WTC11 (cell line): ENCODE measurements around the gene LRMDA. TPM values are rescaled to one million over a fixed set of nuclear protein-coding genes. Genes with fewer than 3 reads are reported as not detected.
"Not testable (repeated sequence)": the region's sequence is repeated elsewhere in the genome, so short reads cannot be mapped to it uniquely, and the experiment has no call there.

Experiments used
- ATAC-seq: fragments of 200-7000 bp; cut with Tn5 transposase; 2 replicates; pipeline ENCODE4 v1.10.0; 2021; ENCODE audit warnings: mild to moderate bottlenecking, moderate library complexity
- CTCF ChIA-PET: fragments of 300-600 bp; sonication (Branson Sonifier 250); formaldehyde crosslinking; loops from one replicate; lab custom pipeline; 2021; ENCODE audit warnings: antibody characterized with exemption; lab: Charles Lee
- POLR2A ChIA-PET: fragments of 350-600 bp; sonication (Branson Sonifier 250); formaldehyde crosslinking; loops from one replicate; lab custom pipeline; 2021; ENCODE audit warnings: antibody characterized with exemption; lab: Charles Lee
- DNase-seq: peaks from one replicate; pipeline ENCODE4 v3.0.0; 2021; ENCODE audit warnings: low spot score
- H3K27ac Mint-ChIP-seq: 2 replicates; pipeline ENCODE4 v1.8.0; 2021; ENCODE audit warnings: mixed read lengths
- H3K27me3 Mint-ChIP-seq: 2 replicates; pipeline ENCODE4 v1.8.0; 2021; ENCODE audit warnings: low read depth, mild to moderate bottlenecking, moderate library complexity, mixed read lengths
- H3K36me3 Mint-ChIP-seq: 2 replicates; pipeline ENCODE4 v1.8.0; 2021; ENCODE audit warnings: mixed read lengths
- H3K4me1 Mint-ChIP-seq: 2 replicates; pipeline ENCODE4 v1.8.0; 2022; ENCODE audit warnings: mixed read lengths
- H3K4me3 Mint-ChIP-seq: 2 replicates; pipeline ENCODE4 v1.8.0; 2021; ENCODE audit warnings: mild to moderate bottlenecking, moderate library complexity, mixed read lengths
- H3K9me3 Mint-ChIP-seq: 2 replicates; pipeline ENCODE4 v1.8.0; 2021; ENCODE audit warnings: mixed read lengths
- E2F4 ChIP-seq: sonication (generic); formaldehyde crosslinking; IDR thresholded peaks from 2 replicates; pipeline ENCODE4 v1.8.1; 2022; ENCODE audit warnings: low read depth, mild to moderate bottlenecking, moderate library complexity, missing genetic modification reagents, borderline replicate concordance
- FOXK1 ChIP-seq: sonication (generic); formaldehyde crosslinking; IDR thresholded peaks from 2 replicates; pipeline ENCODE4 v1.8.0; 2022; ENCODE audit warnings: mild to moderate bottlenecking, moderate library complexity, missing genetic modification reagents
- FOXP1 ChIP-seq: sonication (generic); formaldehyde crosslinking; IDR thresholded peaks from 2 replicates; pipeline ENCODE4 v1.8.0; 2022; ENCODE audit warnings: missing genetic modification reagents, mild to moderate bottlenecking, moderate library complexity, borderline replicate concordance
- GTF2I ChIP-seq: fragments of 250-450 bp; sonication (Bioruptor Pico); conservative IDR thresholded peaks from 2 replicates; pipeline ENCODE4 v1.4.0; 2021; ENCODE audit warnings: mild to moderate bottlenecking
- HMGXB4 ChIP-seq: sonication (generic); formaldehyde crosslinking; IDR thresholded peaks from 2 replicates; pipeline ENCODE4 v1.8.1; 2023; ENCODE audit warnings: mild to moderate bottlenecking, moderate library complexity, missing genetic modification reagents
- JUN ChIP-seq: sonication (generic); formaldehyde crosslinking; IDR thresholded peaks from 2 replicates; pipeline ENCODE4 v1.8.0; 2023; ENCODE audit warnings: mild to moderate bottlenecking, missing genetic modification reagents
- MAX ChIP-seq: sonication (generic); formaldehyde crosslinking; IDR thresholded peaks from 2 replicates; pipeline ENCODE4 v1.8.0; 2022; ENCODE audit warnings: mild to moderate bottlenecking, missing genetic modification reagents
- PREB ChIP-seq: sonication (generic); formaldehyde crosslinking; IDR thresholded peaks from 2 replicates; pipeline ENCODE4 v1.8.1; 2022; ENCODE audit warnings: mild to moderate bottlenecking, missing genetic modification reagents, moderate library complexity, borderline replicate concordance
- TP53 ChIP-seq: sonication (generic); formaldehyde crosslinking; IDR thresholded peaks from 2 replicates; pipeline ENCODE4 v1.8.1; 2023; ENCODE audit warnings: mild to moderate bottlenecking, missing genetic modification reagents
- ZNF219 ChIP-seq: sonication (generic); formaldehyde crosslinking; IDR thresholded peaks from 2 replicates; pipeline ENCODE4 v1.8.0; 2023; ENCODE audit warnings: missing genetic modification reagents, mild to moderate bottlenecking, borderline replicate concordance
- ZNF263 ChIP-seq: sonication (generic); formaldehyde crosslinking; IDR thresholded peaks from 2 replicates; pipeline ENCODE4 v1.8.1; 2022; ENCODE audit warnings: low read depth, mild to moderate bottlenecking, moderate library complexity, missing genetic modification reagents
- total RNA-seq: library from RNA; stranded (reverse); gene quantifications from 3 replicates; pipeline ENCODE4 v1.2.3, GENCODE V29; 2021

The LRMDA gene
- total RNA-seq, 1 experiment from 2014 or later = 0.92 TPM

GRCh38 chr10:75514830-75515229 lies 83.4 kb downstream of the LRMDA start:
- H3K4me3 Mint-ChIP-seq = no peak overlapping the region
- POLR2A ChIA-PET = no interaction called here
- TF ChIP-seq E2F4 (CRISPR knock-in tag) (no peak), JUN (CRISPR knock-in tag) (no peak), ZNF219 (CRISPR knock-in tag) (no peak), ZNF263 (CRISPR knock-in tag) (no peak), HMGXB4 (CRISPR knock-in tag) (no peak), GTF2I (CRISPR knock-in tag) (no peak), TP53 (CRISPR knock-in tag) (no peak), MAX (CRISPR knock-in tag) (no peak), FOXP1 (CRISPR knock-in tag) (no peak), PREB (no peak)
- peaks cover 16% of the 10 kb centered on the region for H3K9me3 Mint-ChIP-seq
- H3K36me3 Mint-ChIP-seq = peaks cover 9% of the 10 kb centered on the region; the same call in 1 of the 2 replicates
- peaks cover 20% of the 10 kb centered on the region for H3K4me1 Mint-ChIP-seq
- CTCF ChIA-PET = no interaction called here
- no peak for ATAC-seq
- H3K27ac Mint-ChIP-seq = no peak overlapping the region
- H3K27me3 Mint-ChIP-seq = peaks cover 67% of the 10 kb centered on the region
- no peak for DNase-seq

GRCh38 chr10:75516154-75516553 lies 84.7 kb downstream of the LRMDA start:
- H3K27me3 Mint-ChIP-seq = peaks cover 68% of the 10 kb centered on the region
- H3K36me3 Mint-ChIP-seq, H3K4me3 Mint-ChIP-seq, POLR2A ChIA-PET, ATAC-seq, H3K27ac Mint-ChIP-seq, DNase-seq, CTCF ChIA-PET: not testable (repeated sequence)
- H3K4me1 Mint-ChIP-seq = peaks cover 25% of the 10 kb centered on the region
- peaks cover 16% of the 10 kb centered on the region for H3K9me3 Mint-ChIP-seq

- DNase-seq, POLR2A ChIA-PET, H3K36me3 Mint-ChIP-seq, H3K4me3 Mint-ChIP-seq, ATAC-seq, CTCF ChIA-PET, H3K27ac Mint-ChIP-seq: not testable (repeated sequence)
- Mint-ChIP-seq H3K27me3 (peaks cover 63% of the 10 kb centered on the region), H3K4me1 (peaks cover 11% of the 10 kb centered on the region), H3K9me3 (peaks cover 16% of the 10 kb centered on the region)
Measured at GRCh38 chr10:75519213-75519612, 87.8 kb downstream of the LRMDA start.

- POLR2A ChIA-PET, ATAC-seq, H3K27ac Mint-ChIP-seq, H3K9me3 Mint-ChIP-seq, H3K36me3 Mint-ChIP-seq, H3K4me1 Mint-ChIP-seq: not testable (repeated sequence)
- TF ChIP-seq FOXK1 = 0 out of 2 replicates have a peak, but pooled peaks have one; percentile 46
- CTCF ChIA-PET = interaction anchor here (1.0 kb wide), 1 partner anchor 566 kb away, joined by 3 read pairs; no protein-coding TSS in a partner anchor
- DNase-seq = peak; percentile 61
- Mint-ChIP-seq H3K27me3 (peaks cover 59% of the 10 kb centered on the region), H3K4me3 (peak overlapping the region; percentile 38)
Measured at GRCh38 chr10:75521194-75521829, 89.9 kb downstream of the LRMDA start.
